Keratinocyte (primary cell): ENCODE measurements around the gene LPO. TPM values are rescaled to one million over a fixed set of nuclear protein-coding genes. Genes with fewer than 3 reads are reported as not detected.

Source experiments
- DNase-seq: peaks from one replicate; pipeline ENCODE4 v3.0.0-alpha.2; 2011; ENCODE audit warnings: low read depth, missing footprints, low spot score
- FAIRE-seq: peaks from 2 replicates; lab custom pipeline; 2011; peaks lifted over from hg19 to GRCh38; lab: Jason Lieb, UNC
- H2AFZ ChIP-seq: 2 replicates; pipeline ENCODE4 v1.6.0; 2012; ENCODE audit warnings: low read length, control low read depth, inconsistent platforms; ENCODE audit not compliant: control insufficient read depth
- H3K27ac ChIP-seq: 2 replicates; pipeline ENCODE4 v1.5.1; 2011; ENCODE audit warnings: low read length; ENCODE audit not compliant: control insufficient read depth, insufficient read depth
- H3K27me3 ChIP-seq: 3 replicates; pipeline ENCODE4 v1.6.0; 2011; ENCODE audit warnings: low read length; ENCODE audit not compliant: control insufficient read depth, insufficient read depth; ENCODE audit errors: extremely low read depth
- H3K36me3 ChIP-seq, 2 experiments: 2 replicates in 1 of 2; 3 replicates in 1 of 2; pipeline ENCODE4 v1.5.1; 2011; ENCODE audit warnings: low read length in 2 of 2, mild to moderate bottlenecking in 1 of 2; ENCODE audit not compliant: control insufficient read depth in 2 of 2, insufficient read depth in 2 of 2; ENCODE audit errors: extremely low read depth in 1 of 2
- H3K4me1 ChIP-seq: 3 replicates; pipeline ENCODE4 v1.5.1; 2011; ENCODE audit warnings: low read length; ENCODE audit not compliant: control insufficient read depth, insufficient read depth; ENCODE audit errors: extremely low read depth
- H3K4me2 ChIP-seq: 3 replicates; pipeline ENCODE4 v1.6.0; 2011; ENCODE audit warnings: low read depth, low read length; ENCODE audit not compliant: control insufficient read depth, insufficient read depth; ENCODE audit errors: extremely low read depth
- H3K4me3 ChIP-seq, 3 experiments: fragments of 200-600 bp in 1 of 3; sonication (generic) in 1 of 3; 2 replicates in 2 of 3; 3 replicates in 1 of 3; pipeline ENCODE4 v1.5.1; 2011 to 2016; ENCODE audit warnings: low read length in 3 of 3, mild to moderate bottlenecking in 3 of 3, control low read depth in 2 of 3, inconsistent platforms in 1 of 3, low read depth in 1 of 3, mixed read lengths in 1 of 3, mixed run types in 1 of 3, moderate library complexity in 1 of 3; ENCODE audit not compliant: control insufficient read depth in 2 of 3, insufficient read depth in 2 of 3; ENCODE audit errors: extremely low read depth in 1 of 3
- H3K79me2 ChIP-seq: 2 replicates; pipeline ENCODE4 v1.6.0; 2012; ENCODE audit warnings: low read length; ENCODE audit not compliant: control insufficient read depth, insufficient read depth
- H3K9ac ChIP-seq: 3 replicates; pipeline ENCODE4 v1.6.0; 2011; ENCODE audit warnings: low read length; ENCODE audit not compliant: control insufficient read depth, insufficient read depth; ENCODE audit errors: extremely low read depth
- H3K9me1 ChIP-seq: 3 replicates; pipeline ENCODE4 v1.6.0; 2011; ENCODE audit warnings: low read length; ENCODE audit not compliant: control insufficient read depth, insufficient read depth; ENCODE audit errors: extremely low read depth
- H3K9me3 ChIP-seq: 2 replicates; pipeline ENCODE4 v1.5.1; 2012; ENCODE audit warnings: low read depth, low read length; ENCODE audit not compliant: control insufficient read depth
- H4K20me1 ChIP-seq: 3 replicates; pipeline ENCODE4 v1.6.0; 2011; ENCODE audit warnings: low read length; ENCODE audit not compliant: control insufficient read depth, insufficient read depth; ENCODE audit errors: extremely low read depth
- CTCF ChIP-seq, 3 experiments: IDR thresholded peaks in 1 of 3; conservative IDR thresholded peaks in 1 of 3; optimal IDR thresholded peaks in 1 of 3; 2 replicates in 2 of 3; 3 replicates in 1 of 3; pipeline versions ENCODE3 to v1.5.1; 2011; ENCODE audit warnings: low read length in 3 of 3, mild to moderate bottlenecking in 3 of 3, moderate library complexity in 2 of 3, control low read depth in 1 of 3, inconsistent platforms in 1 of 3; ENCODE audit not compliant: insufficient read depth in 2 of 3; ENCODE audit errors: extremely low read depth in 1 of 3
- EZH2 ChIP-seq: IDR thresholded peaks from one replicate; pipeline ENCODE4 v1.6.1; 2012; ENCODE audit warnings: inconsistent platforms, mild to moderate bottlenecking, low read length, moderate library complexity
- dilution Hi-C: fragments of 300-500 bp; cut with MboI; formaldehyde crosslinking; loops from one replicate; pipeline ENCODE4 v1.7.0; 2020; ENCODE audit warnings: low sequenced_read_pairs; ENCODE audit not compliant: extremely low pct_ligation_motif_present
- polyA plus RNA-seq, 5 experiments: library from polyadenylated mRNA; depleted of rRNA in 3 of 5; stranded (reverse) in 3 of 5; stranded (forward) in 1 of 5; unstranded in 1 of 5; fragments of >200 nt; gene quantifications; 1 replicate in 1 of 5; 2 replicates in 3 of 5; 3 replicates in 1 of 5; pipeline versions ENCODE4 v1.2.1 to v1.2.3, GENCODE V29; 2011 to 2012; ENCODE audit warnings: missing spikeins in 2 of 5, low read depth in 1 of 5, low replicate concordance in 1 of 5

The LPO gene
- polyA plus RNA-seq, 1 donor (not counting 4 experiments of a cell fraction or from before 2014, with no cell fraction given): not detected

GRCh38 chr17:58313815-58314705 is 75.7 kb downstream of the LPO start:
- Histone ChIP-seq H3K27me3 (no peaks in the 10 kb centered on the region), H3K79me2 (no peaks in the 10 kb centered on the region), H3K4me1 (peaks cover 8% of the 10 kb centered on the region), H3K9me1 (peaks cover 2% of the 10 kb centered on the region), H2AFZ (no peak overlapping the region), H3K9ac (no peak overlapping the region), H3K4me3 (no peak overlapping the region), H3K4me2 (no peak overlapping the region), H3K36me3 (no peaks in the 10 kb centered on the region), H3K9me3 (no peaks in the 10 kb centered on the region), H3K27ac (no peak overlapping the region), H4K20me1 (no peaks in the 10 kb centered on the region)
- FAIRE-seq (no peak), DNase-seq (no peak)
- TF ChIP-seq EZH2 (no peak), CTCF (optimal IDR thresholded peaks at IDR 0.05 in 1 of 3, IDR thresholded peaks at IDR 0.05 in 1 of 3, conservative IDR thresholded peaks at IDR 0.05 in 1 of 3; ENCODE audit: extremely low read depth in 1 of 3, insufficient read depth in 2 of 3, low read length in 3 of 3) (no peak)
- dilution Hi-C loops: no loop called here

- peaks cover 8% of the 10 kb centered on the region for H3K4me1 ChIP-seq
- H3K9me1 ChIP-seq: peaks cover 2% of the 10 kb centered on the region
- no peak overlapping the region for H2AFZ ChIP-seq
- no peaks in the 10 kb centered on the region for H3K79me2 ChIP-seq
- H3K9me3 ChIP-seq: no peaks in the 10 kb centered on the region
- FAIRE-seq (no peak), DNase-seq (no peak)
- no peak overlapping the region for H3K27ac ChIP-seq
- no peaks in the 10 kb centered on the region for H4K20me1 ChIP-seq
- H3K27me3 ChIP-seq: no peaks in the 10 kb centered on the region
- no peak for TF ChIP-seq EZH2
- no peaks in the 10 kb centered on the region for H3K36me3 ChIP-seq
- dilution Hi-C loops: no loop called here
- no peak overlapping the region for H3K4me3 ChIP-seq
- H3K9ac ChIP-seq: no peak overlapping the region
- no peak overlapping the region for H3K4me2 ChIP-seq
These were observed 76.3 kb downstream of the LPO start for GRCh38 chr17:58314706-58315015.
